ENCODE data around the gene ASAP2. TPM values are rescaled to one million over a fixed set of nuclear protein-coding genes. Genes with fewer than 3 reads are reported as not detected.

ASAP2 gene
- polyA plus RNA-seq, 3 donors: 55.9 to 63.0 (median 57.7) TPM

DNA sequence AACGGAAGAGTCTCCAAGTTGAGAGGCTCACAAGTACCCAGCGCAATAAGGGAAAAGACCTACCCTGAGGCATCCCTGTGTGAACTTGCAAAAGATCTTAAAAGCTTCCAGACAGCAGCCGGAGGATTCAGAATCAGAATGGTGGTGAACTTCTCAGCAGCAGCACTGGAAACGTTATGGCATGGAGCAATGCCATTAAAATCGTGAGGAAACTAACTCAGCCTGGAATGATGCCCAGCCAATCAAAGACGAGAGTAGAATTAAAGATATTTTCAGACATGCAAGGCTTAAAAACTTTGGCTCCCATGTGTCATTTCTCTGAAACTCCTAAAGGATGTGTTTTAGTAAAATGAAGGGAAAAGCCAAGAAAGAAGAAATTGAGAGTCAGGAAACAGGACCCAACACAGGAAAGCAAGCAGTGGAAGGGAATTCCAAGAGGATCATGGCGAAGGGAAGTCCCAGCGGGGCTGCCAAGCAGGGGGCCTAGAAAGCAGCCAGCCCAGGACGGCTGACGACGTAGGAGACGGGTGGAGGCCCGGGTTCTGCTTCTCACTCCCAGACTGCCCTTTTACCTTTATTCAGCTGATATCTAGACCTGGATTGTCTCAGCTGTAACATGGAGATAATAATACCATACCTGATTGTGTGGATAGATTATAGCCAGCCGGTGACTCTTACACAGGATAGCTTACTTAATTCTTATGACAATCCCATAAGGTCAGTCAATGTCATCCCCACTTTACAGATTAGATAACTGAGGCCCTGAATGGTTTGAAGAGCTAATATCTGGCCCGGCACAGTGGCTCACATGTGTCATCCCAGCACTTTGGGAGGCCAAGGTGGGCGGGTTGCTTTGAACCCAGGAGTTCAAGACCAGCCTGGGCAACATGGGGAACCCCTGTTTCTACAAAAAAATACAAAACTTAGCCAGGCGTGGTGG lies 92.8 kb downstream of the ASAP2 start:
- no peak for DNase-seq (ENCODE audit: extremely low read depth in 1 of 11, low read depth in 9 of 11, low spot score in 4 of 11)

DNA sequence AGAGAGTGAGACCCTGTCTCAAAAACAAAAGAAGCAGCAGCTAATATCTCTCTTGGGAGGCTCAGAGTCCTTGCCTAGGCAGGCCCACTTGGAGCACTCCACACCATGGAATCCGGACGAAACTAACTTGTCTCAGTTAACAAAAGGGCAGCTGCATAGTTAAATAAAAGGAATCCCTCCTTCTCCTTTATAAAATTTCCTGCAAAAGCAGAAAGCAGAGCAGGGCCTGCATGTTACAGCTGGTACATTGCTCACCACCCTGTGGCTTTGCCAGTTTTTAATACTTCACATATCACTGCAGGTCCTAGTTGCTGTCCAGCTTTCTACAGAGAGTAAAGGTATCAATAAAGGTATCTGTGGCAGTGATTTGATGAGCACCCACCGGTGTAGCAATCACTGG lies 93.6 kb downstream of the ASAP2 start:
- DNase-seq (ENCODE audit: extremely low read depth in 1 of 11, low read depth in 9 of 11, low spot score in 4 of 11): no peak

GRCh38 chr2:9300829-9301453 lies 94.3 kb downstream of the ASAP2 start:
- no peak for DNase-seq (ENCODE audit: extremely low read depth in 1 of 11, low read depth in 9 of 11, low spot score in 4 of 11)

GRCh38 chr2:9302755-9303154 lies 96.1 kb downstream of the ASAP2 start:
- DNase-seq (ENCODE audit: extremely low read depth in 1 of 11, low read depth in 9 of 11, low spot score in 4 of 11): no peak

GRCh38 chr2:9303528-9304225 lies 97.1 kb downstream of the ASAP2 start:
- no peak for DNase-seq (ENCODE audit: extremely low read depth in 1 of 11, low read depth in 9 of 11, low spot score in 4 of 11)

DNA sequence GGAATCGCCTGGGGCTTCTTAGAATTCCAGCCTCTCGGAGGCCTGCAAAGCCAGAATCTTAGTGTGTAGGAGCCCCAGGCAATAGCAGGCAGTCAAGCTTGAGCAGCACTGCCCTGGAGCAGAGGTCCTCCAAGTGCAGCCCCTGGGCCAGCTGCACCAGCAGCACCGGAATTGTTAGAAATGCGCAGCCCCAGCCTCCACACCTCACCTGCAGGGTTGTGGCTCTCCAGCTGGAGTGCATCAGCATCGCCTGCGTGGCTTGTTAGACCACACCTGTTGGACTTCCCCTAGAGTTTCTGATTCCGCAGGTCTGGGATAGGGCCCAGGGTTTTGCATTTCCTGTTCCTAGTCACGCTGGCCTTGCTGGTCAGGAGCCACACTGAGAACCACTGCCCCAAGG lies 100.3 kb downstream of the ASAP2 start:
- no peak for DNase-seq (ENCODE audit: extremely low read depth in 1 of 11, low read depth in 9 of 11, low spot score in 4 of 11)

- no peak for DNase-seq (ENCODE audit: extremely low read depth in 1 of 11, low read depth in 9 of 11, low spot score in 4 of 11)
These were observed 100.9 kb downstream of the ASAP2 start for GRCh38 chr2:9307535-9307934.

- no peak for DNase-seq (ENCODE audit: extremely low read depth in 1 of 11, low read depth in 9 of 11, low spot score in 4 of 11)
These were observed 101.8 kb downstream of the ASAP2 start for GRCh38 chr2:9308186-9308955.

- DNase-seq (ENCODE audit: extremely low read depth in 1 of 11, low read depth in 9 of 11, low spot score in 4 of 11): no peak
These were observed 102.5 kb downstream of the ASAP2 start for GRCh38 chr2:9309147-9309546.

DNA sequence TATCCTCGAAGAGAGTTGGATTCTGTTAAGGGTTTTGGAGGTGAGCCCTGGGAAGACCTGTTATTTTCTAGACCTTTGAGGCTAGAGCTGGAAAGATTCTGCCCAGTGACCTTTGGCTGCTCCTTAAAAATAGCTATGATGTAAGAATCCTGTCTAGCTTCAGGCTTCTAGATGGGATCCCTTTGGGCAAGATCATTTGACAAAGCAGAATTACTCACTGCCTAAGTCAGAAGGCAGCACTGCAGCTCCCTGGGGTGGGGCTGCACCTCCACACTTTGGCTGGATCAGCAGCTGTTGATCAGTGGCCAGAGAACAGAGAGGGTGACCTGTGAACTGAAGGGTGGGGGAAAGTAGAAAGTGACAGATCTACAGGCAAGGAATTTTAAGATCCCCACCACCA lies 103.8 kb downstream of the ASAP2 start:
- DNase-seq (ENCODE audit: extremely low read depth in 1 of 11, low read depth in 9 of 11, low spot score in 4 of 11): no peak

- DNase-seq (ENCODE audit: extremely low read depth in 1 of 11, low read depth in 9 of 11, low spot score in 4 of 11): no peak
These were observed 104.2 kb downstream of the ASAP2 start for GRCh38 chr2:9310798-9311197.

- no peak for DNase-seq (ENCODE audit: extremely low read depth in 1 of 11, low read depth in 9 of 11, low spot score in 4 of 11)
These were observed 104.9 kb downstream of the ASAP2 start for GRCh38 chr2:9311488-9311887.

- no peak for DNase-seq (ENCODE audit: extremely low read depth in 1 of 11, low read depth in 9 of 11, low spot score in 4 of 11)
These were observed 106.0 kb downstream of the ASAP2 start for GRCh38 chr2:9312591-9312990.

GRCh38 chr2:9313443-9313842 lies 106.8 kb downstream of the ASAP2 start:
- no peak for DNase-seq (ENCODE audit: extremely low read depth in 1 of 11, low read depth in 9 of 11, low spot score in 4 of 11)

GRCh38 chr2:9315280-9315847 lies 108.8 kb downstream of the ASAP2 start:
- DNase-seq (ENCODE audit: extremely low read depth in 1 of 11, low read depth in 9 of 11, low spot score in 4 of 11): peak in 7 of 11 donors; percentile 19 to 57 (median 45)

DNA sequence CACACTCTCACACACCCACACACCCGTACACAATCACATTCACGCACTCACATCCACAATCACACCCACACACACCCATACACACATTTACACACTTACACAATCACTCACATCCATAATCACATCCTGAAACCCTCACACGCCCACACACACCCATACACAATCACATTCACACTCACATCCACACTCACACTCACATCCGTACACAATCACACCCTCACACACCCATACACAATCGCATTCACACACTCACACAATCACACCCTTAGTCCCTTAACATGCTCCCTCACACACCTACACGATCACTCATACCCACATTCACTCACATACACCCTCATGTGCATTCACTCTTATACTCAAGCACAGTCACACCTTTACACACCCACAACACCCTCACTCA lies 110.9 kb downstream of the ASAP2 start:
- no peak for DNase-seq (ENCODE audit: extremely low read depth in 1 of 11, low read depth in 9 of 11, low spot score in 4 of 11)

DNA sequence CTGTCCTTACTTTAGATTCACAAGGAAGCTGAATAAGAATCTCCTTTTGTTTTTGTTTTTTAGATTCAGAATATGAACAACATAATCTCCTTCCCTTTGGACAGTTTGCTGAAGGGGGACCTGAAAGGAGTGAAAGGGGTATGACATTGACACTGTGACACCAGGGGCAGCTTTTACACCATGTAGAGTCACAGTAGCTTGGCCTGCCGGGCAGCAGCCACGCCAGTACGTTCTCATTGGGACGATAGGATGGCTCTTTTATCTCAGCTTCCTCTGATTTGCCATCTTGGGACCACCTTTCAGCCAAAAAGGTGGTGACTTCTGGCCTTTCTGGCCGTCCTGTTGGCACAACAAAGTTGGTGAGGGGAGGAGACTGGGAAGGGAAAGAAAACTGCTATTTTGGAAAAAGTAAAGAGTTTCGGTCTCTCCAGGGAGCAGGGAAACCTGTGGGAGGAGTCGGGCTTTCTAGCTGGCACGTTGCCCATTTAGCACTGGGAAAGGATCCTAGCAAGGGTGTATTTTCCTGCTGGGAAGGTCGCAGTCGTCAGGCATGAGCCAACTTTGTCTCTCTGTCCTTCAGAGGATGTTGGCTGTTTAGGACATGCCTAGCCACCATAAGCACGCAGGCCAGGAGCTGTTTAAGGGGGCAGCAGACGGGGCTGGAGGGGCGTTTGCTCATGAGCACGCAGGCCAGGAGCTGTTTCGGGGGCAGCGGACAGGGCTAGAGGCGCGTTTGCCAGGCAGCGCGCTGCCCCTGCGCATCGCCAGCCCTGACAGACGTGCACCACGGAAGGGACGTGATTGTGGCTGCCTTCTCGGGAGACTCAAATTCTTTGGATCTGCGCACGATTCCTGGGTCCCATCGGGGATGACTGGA lies 112.1 kb downstream of the ASAP2 start:
- DNase-seq (ENCODE audit: extremely low read depth in 1 of 11, low read depth in 9 of 11, low spot score in 4 of 11): peak in 1 of 11 donors; percentile 38

GRCh38 chr2:9319338-9319715 lies 112.7 kb downstream of the ASAP2 start:
- no peak for DNase-seq (ENCODE audit: extremely low read depth in 1 of 11, low read depth in 9 of 11, low spot score in 4 of 11)

Data from renal cortex interstitium (tissue), 11 donors.